GM21528 (cell line): ENCODE results near the gene OTX1.
"Not testable (repeated sequence)": the region's sequence is repeated elsewhere in the genome, so short reads cannot be mapped to it uniquely, and the experiment has no call there.

Source experiments
- ATAC-seq: cut with Tn5 transposase; IDR thresholded peaks from one replicate; pipeline ENCODE4 v1.9.1; 2021; ENCODE audit warnings: mild to moderate bottlenecking, moderate library complexity; ENCODE audit not compliant: unreplicated experiment, low FRiP score

Gene OTX1

GRCh38 chr2:63058144-63058920, 7.7 kb downstream of the OTX1 start:
- no peak for ATAC-seq

DNA sequence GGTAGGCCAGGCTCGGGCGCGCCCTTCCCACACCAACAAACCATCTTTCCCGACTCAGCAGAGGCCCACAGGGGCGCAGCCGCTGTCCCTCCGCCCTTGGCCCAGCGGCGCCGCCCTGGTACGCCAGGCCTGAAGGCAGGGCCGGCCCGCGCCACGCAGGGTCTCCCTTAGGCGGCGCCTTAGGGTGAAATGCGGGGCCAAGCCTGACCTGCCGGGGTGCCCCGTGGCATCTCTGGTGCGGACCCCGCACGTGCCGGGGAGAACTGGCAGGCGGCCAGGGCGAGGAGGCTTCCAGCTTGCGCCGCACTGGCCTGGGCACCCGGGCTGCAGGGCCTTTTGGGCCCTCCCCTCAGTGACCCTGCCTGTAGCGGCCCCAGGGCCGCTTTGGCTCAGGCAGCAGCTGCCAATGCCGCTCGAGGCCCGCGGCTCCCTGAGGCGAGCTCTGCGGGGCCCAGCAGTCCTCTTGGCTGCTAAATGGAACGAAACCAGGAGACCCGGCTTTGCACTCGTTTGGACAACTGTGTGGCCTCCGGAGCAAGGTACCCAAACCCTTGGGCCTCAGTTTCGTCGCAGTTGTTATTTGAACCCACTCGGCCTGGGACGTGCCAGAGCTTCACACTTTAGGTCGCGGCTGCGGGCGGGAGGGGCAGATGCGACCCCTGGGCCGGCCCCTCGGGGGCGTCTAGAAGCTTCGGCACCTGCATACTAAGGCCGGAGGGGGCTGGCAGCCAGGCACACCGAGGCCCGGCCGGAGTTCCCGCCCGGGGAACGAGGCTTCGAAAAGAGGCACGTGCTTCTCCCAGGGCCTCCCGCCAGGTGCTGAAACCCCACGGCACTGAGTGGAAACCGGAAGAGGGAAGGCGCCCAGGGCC, 8.5 kb downstream of the OTX1 start:
- no peak for ATAC-seq

DNA sequence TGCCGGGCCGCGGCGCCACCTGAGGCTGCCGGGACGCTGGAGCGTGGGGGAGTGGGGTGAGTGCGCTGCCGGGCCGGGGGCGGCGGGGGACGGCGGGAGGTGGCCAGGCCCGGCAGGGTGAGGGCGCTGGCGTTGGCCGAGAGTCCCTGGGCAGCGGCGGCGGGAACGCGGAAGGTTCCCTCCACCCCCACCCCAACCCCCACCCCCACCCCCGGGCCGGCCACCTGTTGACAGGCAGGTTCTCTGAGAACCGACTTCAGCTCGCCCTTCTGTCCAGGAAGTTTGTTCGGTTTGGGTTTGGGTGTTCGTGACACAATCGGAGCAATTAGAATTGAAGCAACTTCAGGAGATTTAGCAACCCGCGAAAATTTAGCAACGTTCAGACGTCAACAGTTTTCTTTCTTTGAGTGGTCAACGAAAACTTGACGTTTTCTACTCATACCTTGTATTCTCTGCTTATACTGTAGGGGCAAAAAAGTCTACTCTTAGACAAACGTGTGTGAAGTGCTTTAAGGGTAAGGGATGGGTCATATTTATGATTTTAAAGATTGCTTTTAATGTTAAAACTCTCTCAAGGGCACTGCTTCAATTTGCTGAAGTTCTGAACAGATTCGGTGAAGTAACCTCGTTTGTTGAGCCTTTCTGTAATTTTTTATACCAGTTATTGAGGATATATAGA, 9.3 kb downstream of the OTX1 start:
- ATAC-seq: no peak

DNA sequence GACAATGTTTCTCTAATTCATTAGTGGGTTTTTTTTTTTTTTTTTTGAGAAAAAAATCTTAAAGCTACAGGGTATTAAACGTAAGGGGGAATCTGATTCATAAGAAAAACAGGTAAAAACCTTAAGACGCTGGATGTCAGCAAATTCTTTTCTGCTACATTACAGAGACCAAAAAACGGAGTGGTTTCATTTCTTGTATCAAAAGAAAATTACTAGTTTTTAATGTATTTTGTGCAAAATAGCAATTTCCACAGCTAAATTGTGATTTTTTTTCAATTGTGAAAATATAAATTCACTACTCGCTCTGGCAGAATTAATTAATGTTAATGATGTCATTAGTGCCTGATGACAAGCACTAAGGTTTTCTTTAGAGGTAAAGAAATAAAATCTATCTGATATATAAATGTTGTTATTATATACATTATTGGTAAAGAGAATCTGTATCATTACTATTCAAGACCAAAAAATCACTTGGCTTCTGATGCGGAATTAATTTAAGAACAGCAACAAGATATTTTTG, 9.9 kb downstream of the OTX1 start:
- no peak for ATAC-seq

DNA sequence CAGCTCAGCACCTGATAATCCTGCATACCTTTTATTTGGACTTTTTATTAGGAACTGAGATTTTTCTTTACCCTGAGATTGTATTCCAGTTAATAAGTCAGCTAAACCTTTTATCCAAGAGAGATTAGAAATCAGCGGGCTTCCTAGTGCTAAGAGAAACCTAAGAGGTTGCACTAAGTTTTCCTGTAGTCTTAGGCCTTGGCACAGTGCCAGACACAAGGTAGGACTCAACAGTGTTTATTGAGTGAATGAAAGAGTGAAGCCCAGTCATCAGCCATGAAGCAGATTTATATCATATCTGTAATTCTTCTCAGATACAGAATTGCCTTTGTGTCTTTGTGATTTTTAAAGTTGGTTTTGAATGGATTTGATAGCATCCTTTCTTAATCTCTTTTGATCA, 13.6 kb downstream of the OTX1 start:
- no peak for ATAC-seq

GRCh38 chr2:63064661-63065060, 14.0 kb downstream of the OTX1 start:
- no peak for ATAC-seq

DNA sequence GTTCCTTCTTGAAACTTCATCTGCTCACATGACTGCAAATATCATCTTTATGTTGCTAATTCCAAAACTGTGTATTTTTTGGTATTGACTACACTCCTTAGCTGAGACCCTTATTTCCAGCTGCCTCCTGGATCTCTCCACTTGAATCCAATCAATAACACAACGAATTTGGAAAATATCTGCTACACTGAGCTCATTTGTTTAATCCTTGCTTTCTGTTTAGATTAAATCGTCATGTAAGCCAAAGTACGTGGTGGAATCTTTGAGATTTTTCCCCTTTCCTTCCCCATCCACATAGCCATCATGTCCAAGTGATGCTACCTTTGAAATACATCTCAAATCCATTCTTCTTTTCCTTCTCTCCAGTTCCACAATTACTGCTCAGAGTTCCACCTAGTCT, 15.6 kb downstream of the OTX1 start:
- no peak for ATAC-seq

DNA sequence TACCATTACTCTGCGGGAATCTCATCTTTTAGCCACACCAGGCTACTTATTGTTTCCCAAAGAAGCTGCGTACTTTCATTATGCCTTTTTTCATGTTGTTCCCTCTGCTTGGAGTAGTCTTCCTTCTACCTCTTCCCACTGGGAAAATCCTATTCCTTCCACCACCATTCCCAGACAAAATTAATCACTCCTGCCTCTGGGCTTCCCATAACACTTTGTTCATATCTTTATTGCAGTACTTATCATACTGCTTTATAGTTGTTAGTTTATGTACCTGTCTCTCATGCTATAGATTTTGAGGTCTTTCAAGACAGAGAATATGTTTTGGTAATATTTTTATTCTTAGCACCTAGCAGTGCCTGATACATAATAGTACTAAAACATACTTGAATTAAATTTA, 16.2 kb downstream of the OTX1 start:
- ATAC-seq: no peak

- no peak for ATAC-seq
These were observed 21.0 kb downstream of the OTX1 start for GRCh38 chr2:63071664-63072063.

DNA sequence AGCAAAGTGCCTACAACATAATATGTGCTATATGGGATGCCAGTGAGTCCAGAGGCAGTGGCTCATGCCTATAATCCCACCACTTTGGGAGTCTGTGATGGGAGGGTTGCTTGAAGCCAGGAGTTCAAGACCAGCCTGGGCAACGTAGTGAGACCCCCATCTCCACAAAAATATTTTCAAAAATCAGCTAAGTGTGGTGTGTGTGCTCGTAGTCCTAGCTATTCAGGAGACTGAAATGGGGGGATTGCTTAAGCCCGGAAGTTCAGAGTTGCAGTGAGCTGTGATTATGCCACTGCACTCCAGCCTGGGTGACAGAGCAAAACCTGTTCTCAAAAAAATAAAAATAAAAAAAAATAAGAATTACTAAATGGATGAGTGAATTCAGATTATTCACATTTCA, 23.4 kb downstream of the OTX1 start:
- ATAC-seq: no peak

DNA sequence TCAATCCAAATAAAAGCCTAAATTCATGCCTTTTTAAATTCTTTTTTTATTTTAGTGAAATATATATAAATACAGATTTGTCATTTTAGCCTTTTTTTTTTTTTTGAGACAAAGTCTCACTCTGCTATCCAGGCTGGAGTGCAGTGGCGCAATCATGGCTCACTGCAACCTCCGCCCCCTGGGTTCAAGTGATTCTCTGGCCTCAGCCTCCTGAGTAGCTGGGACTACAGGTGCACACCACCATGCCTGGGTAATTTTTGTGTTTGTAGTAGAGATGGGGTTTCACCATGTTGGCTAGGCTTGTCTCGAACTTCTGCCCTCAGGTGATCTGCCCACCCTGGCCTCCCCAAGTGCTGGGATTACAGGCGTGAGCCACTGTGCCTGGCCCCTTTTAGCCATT, 23.8 kb downstream of the OTX1 start:
- not testable (repeated sequence) for ATAC-seq

GRCh38 chr2:63078852-63079606, 28.4 kb downstream of the OTX1 start:
- ATAC-seq: no peak

DNA sequence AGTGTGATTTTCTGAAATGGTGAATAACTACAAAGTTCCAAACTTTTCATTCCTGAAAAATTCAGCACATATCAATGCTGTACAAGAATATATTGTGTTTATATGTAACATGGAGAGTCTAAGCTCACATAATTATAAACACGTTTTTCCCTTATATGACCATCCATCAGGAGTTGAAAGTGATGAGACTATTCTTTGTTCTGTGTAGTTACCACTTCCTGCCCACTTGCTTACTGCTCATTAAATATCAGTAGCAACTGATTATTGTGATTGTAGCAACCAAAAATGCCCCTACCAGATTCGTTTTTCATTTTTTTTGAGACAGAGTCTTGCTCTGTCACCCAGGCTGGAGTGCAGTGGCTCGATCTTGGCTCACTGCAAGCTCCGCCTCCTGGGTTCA, 30.8 kb downstream of the OTX1 start:
- ATAC-seq: no peak

GRCh38 chr2:63086687-63087086, 36.1 kb downstream of the OTX1 start:
- no peak for ATAC-seq

DNA sequence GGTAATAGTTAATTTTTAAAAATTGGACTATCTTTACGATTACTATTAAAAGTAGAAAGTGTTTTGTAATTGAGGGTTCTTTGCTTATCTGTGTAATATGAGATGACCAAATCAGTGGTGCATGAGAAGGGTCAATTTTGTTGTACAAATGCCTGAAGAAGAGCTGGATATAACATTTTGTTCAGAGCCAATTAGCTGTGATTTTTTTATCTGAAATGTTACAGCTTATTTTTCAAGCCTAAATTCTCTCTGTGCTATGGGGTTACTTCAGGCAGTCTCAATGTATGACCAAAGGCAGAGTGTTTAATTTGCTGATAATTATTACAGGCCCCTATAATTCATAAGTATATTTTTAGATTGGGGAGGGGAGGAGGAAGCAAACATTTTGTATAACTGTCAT, 41.8 kb downstream of the OTX1 start:
- ATAC-seq: no peak

GRCh38 chr2:63092857-63093256, 42.2 kb downstream of the OTX1 start:
- no peak for ATAC-seq

DNA sequence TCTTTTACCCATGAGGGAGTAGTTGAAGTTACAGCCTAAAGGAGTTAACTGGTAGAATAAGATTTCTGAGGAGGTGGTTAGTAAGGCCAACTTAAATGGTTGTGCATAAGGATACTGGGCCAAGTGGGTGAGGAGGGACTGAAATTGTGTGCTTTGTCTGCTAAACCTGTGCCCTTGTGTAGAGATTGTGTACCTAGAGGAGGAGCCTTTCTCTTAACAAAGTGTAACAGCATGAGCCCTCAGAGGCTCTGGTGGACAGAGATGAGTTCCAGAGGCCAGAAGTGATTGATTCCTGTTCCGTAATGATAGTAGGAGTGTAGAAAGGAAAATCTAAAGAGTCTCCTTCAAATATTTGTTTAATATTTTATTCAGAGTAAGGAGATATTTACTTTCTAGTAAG, 42.9 kb downstream of the OTX1 start:
- no peak for ATAC-seq

GRCh38 chr2:63096491-63096890, 45.9 kb downstream of the OTX1 start:
- ATAC-seq: no peak

- ATAC-seq: no peak
These were observed 48.4 kb downstream of the OTX1 start for GRCh38 chr2:63099032-63099431.

- ATAC-seq: no peak
These were observed 51.3 kb downstream of the OTX1 start for GRCh38 chr2:63101954-63102353.
